Adrenal gland (tissue), 12 donors: Measurements from ENCODE around the gene DNASE1L3. TPM values are rescaled to one million over a fixed set of nuclear protein-coding genes. Genes with fewer than 3 reads are reported as not detected.

Source experiments
- DNase-seq, 7 donors: peaks; one replicate each; pipeline ENCODE4 v3.0.0-alpha.2; 2019 to 2020
- H3K27ac ChIP-seq, 5 donors: fragments of 200-600 bp; sonication (generic) in 4 of 5; 1 replicate in 3 of 5; 2 replicates in 2 of 5; pipeline versions ENCODE4 v1.5.1 to v1.8.0; 2016 to 2020; ENCODE audit warnings: mild to moderate bottlenecking in 1 of 5
- H3K27me3 ChIP-seq: fragments of 200-600 bp; 2 replicates; pipeline ENCODE4 v1.8.0; 2021
- H3K36me3 ChIP-seq, 2 donors: fragments of 200-600 bp; replicated peaks in 1 of 2; 1 replicate in 1 of 2; 2 replicates in 1 of 2; pipeline versions ENCODE4 v1.5.1 to v1.8.0; 2018 to 2022
- H3K4me1 ChIP-seq, 2 donors: fragments of 200-600 bp; replicated peaks in 1 of 2; 1 replicate in 1 of 2; 2 replicates in 1 of 2; pipeline versions ENCODE4 v1.5.1 to v1.8.0; 2018 to 2021
- H3K4me3 ChIP-seq, 4 donors: fragments of 200-600 bp; sonication (generic) in 3 of 4; one replicate each; pipeline ENCODE4 v1.5.1; 2016 to 2018
- H3K9me3 ChIP-seq, 3 donors: fragments of 200-600 bp; sonication (generic) in 1 of 3; replicated peaks in 1 of 3; 1 replicate in 2 of 3; 2 replicates in 1 of 3; pipeline versions ENCODE4 v1.5.1 to v1.8.0; 2016 to 2021
- CTCF ChIP-seq, 6 experiments: fragments of 450-650 bp in 4 of 6; fragments of 200-600 bp in 2 of 6; sonication (generic) in 1 of 6; IDR thresholded peaks; 1 replicate in 5 of 6; 2 replicates in 1 of 6; pipeline versions ENCODE4 v1.5.1 to v1.8.0; 2016 to 2021; ENCODE audit warnings: antibody characterized with exemption in 6 of 6, mild to moderate bottlenecking in 2 of 6, moderate library complexity in 1 of 6
- POLR2A ChIP-seq, 2 donors: fragments of 450-650 bp; IDR thresholded peaks; one replicate each; pipeline ENCODE4 v1.6.1; 2017; ENCODE audit warnings: antibody characterized with exemption in 2 of 2, mild to moderate bottlenecking in 2 of 2, moderate library complexity in 1 of 2
- WGBS, 4 donors: extraction: QIAGEN DNeasy Blood & Tissue Kit in 2 of 4; methylation state at CpG; one replicate each; pipeline versions ENCODE4 v1.1.5 to v1.1.7; 2013 to 2017; 5-methylcytosine and 5-hydroxymethylcytosine counted together
- intact Hi-C, 2 donors: fragments of 100-400 bp; cut with DNase I; formaldehyde crosslinking; loops; one replicate each; pipeline versions ENCODE4 v1.14.1 to v1.15.0; 2022 to 2023
- polyA plus RNA-seq, 3 donors: library from polyadenylated mRNA; stranded (reverse); fragments of 200-250 nt in 2 of 3; fragments of 350-450 nt in 1 of 3; fragmentation: Illumina TruSeq in 1 of 3; extraction: RNeasy Lipid Tissue Mini Kit (QIAGEN cat#74804) in 1 of 3; gene quantifications; one replicate each; pipeline ENCODE4 v1.2.3, GENCODE V29; 2013 to 2014
- total RNA-seq, 9 donors: library from RNA; depleted of rRNA in 4 of 9; stranded (reverse); fragments of >200 nt in 4 of 9; fragments of 120-200 nt in 1 of 9; fragmentation: NEBNext Ultra II Directional in 1 of 9; extraction: Animal tissue kit (Norgen Biotek cat#: 25700) in 1 of 9; gene quantifications; one replicate each; pipeline versions ENCODE4 v1.1.0 to v1.2.4, GENCODE V29; 2013 to 2023
- donor health status: healthy with polysubstance abuse.
- donor health status: Bipolar disorder and iron deficiency.
- donor health status: DM: yes; HTN: yes; CAD: no.
- donor health status: DM: no; HTN: no; CAD: no.
- donor health status: DM: no; HTN: no; CAD: no.
- donor health status: DM: yes; HTN: yes; CAD: no.

DNASE1L3 gene
- total and polyA plus RNA-seq, 12 donors: 23.8 to 83.9 (median 55.3) TPM

GRCh38 chr3:58176827-58177489 lies 33.8 kb downstream of the DNASE1L3 start:
- Histone ChIP-seq H3K36me3 (no peaks in the 10 kb centered on the region), H3K27ac (no peak overlapping the region), H3K27me3 (no peaks in the 10 kb centered on the region), H3K9me3 (no peaks in the 10 kb centered on the region), H3K4me1 (peaks cover 12 to 28% of the 10 kb centered on the region in 2 donors), H3K4me3 (peak overlapping the region in 1 of 4 donors; percentile 11)
- TF ChIP-seq POLR2A (IDR thresholded peaks at IDR 0.05) (no peak), CTCF (IDR thresholded peaks at IDR 0.05) (no peak)
- DNase-seq: no peak
- WGBS, 4 donors: 90 to 95% (median 93%) methylated on average over 10 of the region's 10 CpGs
- intact Hi-C loops: loop anchor here in 1 of 2 donors (10.0 kb wide), 1 partner anchor 172 kb away; the partner anchor contains the start of gene FLNB

DNA sequence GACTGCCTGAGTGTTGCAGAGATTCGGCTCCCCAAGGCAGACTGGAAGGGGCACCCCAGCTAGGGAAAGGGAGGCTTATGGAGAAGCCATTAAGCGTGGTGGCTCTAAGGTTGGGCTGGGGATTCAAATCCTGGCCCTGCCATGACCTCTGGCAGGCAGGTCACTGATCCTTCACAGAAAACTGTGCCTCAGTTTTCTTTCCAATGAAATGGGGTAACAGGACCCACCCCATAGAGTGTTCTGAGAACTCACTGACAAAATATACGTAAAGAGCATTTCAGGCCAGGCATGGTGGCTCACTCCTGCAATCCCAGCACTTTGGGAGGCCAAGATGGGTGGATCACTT lies 34.6 kb downstream of the DNASE1L3 start:
- no peaks in the 10 kb centered on the region for H3K27me3 ChIP-seq
- intact Hi-C loops: loop anchor here in 1 of 2 donors (10.0 kb wide), 1 partner anchor 171 kb away; the partner anchor contains the start of gene FLNB
- no peak overlapping the region for H3K4me3 ChIP-seq
- peaks cover 12 to 28% of the 10 kb centered on the region in 2 donors for H3K4me1 ChIP-seq
- no peaks in the 10 kb centered on the region for H3K36me3 ChIP-seq
- TF ChIP-seq CTCF (IDR thresholded peaks at IDR 0.05) (no peak), POLR2A (IDR thresholded peaks at IDR 0.05) (no peak)
- peak overlapping the region in 1 of 5 donors; percentile 75 for H3K27ac ChIP-seq
- H3K9me3 ChIP-seq: no peaks in the 10 kb centered on the region
- WGBS, 4 donors: 80 to 88% (median 86%) methylated on average over 2 to 3 of the region's 3 CpGs
- DNase-seq: no peak

DNA sequence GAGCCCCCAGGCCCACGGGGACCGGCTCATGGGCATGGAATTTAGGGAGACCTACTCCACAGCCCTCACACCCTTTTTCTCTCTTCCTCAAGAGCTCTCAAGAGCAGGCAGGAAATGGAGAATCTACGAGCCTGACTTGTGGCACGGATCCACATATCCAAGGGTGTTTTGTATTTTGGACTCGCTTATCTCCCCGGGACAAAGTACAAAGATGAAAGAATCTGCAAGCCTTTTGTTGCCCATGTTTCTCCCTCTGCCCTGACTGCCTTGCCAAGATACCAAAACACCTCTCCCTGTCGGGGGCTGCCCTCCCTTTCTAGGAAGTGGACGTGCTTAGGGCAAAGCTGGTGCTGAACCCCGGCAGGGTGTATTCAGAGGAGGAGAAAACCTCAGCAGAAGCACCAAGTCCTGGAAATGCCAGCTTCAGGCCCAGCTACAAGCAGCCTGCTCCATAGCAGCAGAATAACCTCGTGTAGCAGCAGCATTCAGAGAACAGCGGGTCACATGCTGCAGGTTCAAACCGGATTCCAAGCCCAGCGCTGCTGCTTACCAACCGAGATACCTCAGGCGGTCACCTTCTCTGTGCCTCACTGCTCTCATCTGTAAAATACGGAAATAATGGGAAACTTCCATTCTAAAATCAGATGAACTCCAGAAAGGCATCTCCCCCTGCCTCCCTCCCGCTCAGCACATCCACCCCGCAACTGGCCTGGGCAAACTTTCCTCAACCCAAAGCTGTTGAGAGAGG lies 35.2 kb downstream of the DNASE1L3 start:
- intact Hi-C loops: loop anchor here in 1 of 2 donors (10.0 kb wide), 1 partner anchor 171 kb away; the partner anchor contains the start of gene FLNB
- TF ChIP-seq CTCF (IDR thresholded peaks at IDR 0.05) (no peak), POLR2A (IDR thresholded peaks at IDR 0.05) (no peak)
- H3K27ac ChIP-seq: peak overlapping the region in 3 of 5 donors; percentile 19 to 75 (median 40)
- H3K4me1 ChIP-seq: peaks cover 12 to 28% of the 10 kb centered on the region in 2 donors
- no peaks in the 10 kb centered on the region for H3K9me3 ChIP-seq
- peaks cover 0 to 3% of the 10 kb centered on the region in 2 donors for H3K36me3 ChIP-seq
- peak in 3 of 7 donors; percentile 29 to 54 (median 37) for DNase-seq
- H3K27me3 ChIP-seq: no peaks in the 10 kb centered on the region
- no peak overlapping the region for H3K4me3 ChIP-seq
- WGBS, 4 donors: 32 to 38% (median 34%) methylated on average over 16 to 18 of the region's 18 CpGs

DNA sequence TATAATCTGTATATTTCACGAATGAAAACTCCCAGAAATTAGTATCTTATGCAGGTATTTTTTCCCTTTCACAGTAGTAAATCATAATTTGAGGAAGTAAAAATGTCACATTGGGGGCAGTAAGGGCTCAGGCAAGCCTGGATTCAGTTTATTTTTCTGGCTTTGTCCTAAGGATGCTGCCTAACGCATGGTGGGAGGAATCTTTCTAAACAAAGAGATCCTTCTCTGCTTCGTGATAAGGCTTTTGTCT lies 35.7 kb downstream of the DNASE1L3 start:
- Histone ChIP-seq H3K9me3 (no peaks in the 10 kb centered on the region), H3K27ac (peak overlapping the region in 3 of 5 donors; percentile 19 to 75 (median 40)), H3K36me3 (peaks cover 0 to 8% of the 10 kb centered on the region in 2 donors), H3K27me3 (no peaks in the 10 kb centered on the region), H3K4me1 (peaks cover 12 to 28% of the 10 kb centered on the region in 2 donors), H3K4me3 (no peak overlapping the region)
- no peak for TF ChIP-seq CTCF (IDR thresholded peaks at IDR 0.05)
- no peak for TF ChIP-seq POLR2A (IDR thresholded peaks at IDR 0.05)
- intact Hi-C loops: loop anchor here in 1 of 2 donors (10.0 kb wide), 1 partner anchor 170 kb away; the partner anchor contains the start of gene FLNB
- WGBS, 4 donors: 25 to 43% (median 35%) methylated on average over 3 of the region's 3 CpGs
- DNase-seq: no peak
